ENCODE results near the gene MAP2K4. TPM values are rescaled to one million over a fixed set of nuclear protein-coding genes. Genes with fewer than 3 reads are reported as not detected.

The MAP2K4 gene
- total RNA-seq, 1 donor from 2014 or later = 37.5 TPM

DNA sequence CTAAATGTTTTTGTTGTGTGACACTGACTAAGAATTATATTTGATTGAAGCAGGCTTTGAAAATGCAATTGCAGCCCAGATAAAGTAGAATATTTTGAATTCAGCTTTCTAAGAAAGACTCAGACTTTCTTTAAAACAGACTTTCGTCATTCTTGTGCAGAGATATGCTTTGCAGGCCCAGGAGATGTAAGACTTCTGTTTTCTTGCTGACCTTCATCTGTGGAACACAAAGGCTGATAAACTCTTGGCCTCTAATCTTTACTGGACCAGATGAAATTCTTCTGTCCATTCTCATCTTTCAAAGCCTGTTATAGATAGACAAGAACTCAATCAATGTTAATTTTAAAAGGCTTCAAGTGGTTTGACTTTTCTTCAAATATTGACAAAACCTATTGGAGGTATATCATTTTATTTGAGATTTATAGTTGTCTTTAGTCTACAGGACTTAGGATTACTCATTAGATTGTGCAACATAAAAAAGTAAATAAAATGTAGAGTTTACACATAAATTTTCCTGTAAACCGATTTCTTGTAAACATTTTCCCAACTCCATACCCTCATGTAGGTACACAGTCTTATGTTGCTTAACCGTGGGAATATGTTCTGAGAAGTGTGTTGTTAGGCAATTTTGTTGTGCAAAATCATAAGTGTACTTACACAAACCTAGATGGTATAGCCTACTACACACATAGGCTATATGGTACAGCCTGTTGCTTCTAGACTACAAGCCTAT, 94.2 kb downstream of the MAP2K4 start:
- H3K27ac Mint-ChIP-seq (ENCODE audit: unreplicated experiment) = no peak overlapping the region
- no peaks in the 10 kb centered on the region for H3K9me3 Mint-ChIP-seq (ENCODE audit: unreplicated experiment)
- no peak overlapping the region for H2AFZ ChIP-seq (ENCODE audit: low read depth, low read length)
- TF ChIP-seq, protein P1, sequence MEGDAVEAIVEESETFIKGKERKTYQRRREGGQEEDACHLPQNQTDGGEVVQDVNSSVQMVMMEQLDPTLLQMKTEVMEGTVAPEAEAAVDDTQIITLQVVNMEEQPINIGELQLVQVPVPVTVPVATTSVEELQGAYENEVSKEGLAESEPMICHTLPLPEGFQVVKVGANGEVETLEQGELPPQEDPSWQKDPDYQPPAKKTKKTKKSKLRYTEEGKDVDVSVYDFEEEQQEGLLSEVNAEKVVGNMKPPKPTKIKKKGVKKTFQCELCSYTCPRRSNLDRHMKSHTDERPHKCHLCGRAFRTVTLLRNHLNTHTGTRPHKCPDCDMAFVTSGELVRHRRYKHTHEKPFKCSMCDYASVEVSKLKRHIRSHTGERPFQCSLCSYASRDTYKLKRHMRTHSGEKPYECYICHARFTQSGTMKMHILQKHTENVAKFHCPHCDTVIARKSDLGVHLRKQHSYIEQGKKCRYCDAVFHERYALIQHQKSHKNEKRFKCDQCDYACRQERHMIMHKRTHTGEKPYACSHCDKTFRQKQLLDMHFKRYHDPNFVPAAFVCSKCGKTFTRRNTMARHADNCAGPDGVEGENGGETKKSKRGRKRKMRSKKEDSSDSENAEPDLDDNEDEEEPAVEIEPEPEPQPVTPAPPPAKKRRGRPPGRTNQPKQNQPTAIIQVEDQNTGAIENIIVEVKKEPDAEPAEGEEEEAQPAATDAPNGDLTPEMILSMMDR (IDR thresholded peaks at IDR 0.05; ENCODE audit: insufficient read depth, low read depth, low read length) = no peak
- no peak for TF ChIP-seq EZH2 (IDR thresholded peaks at IDR 0.05; ENCODE audit: insufficient read depth, low read length)
- H3K9me3 ChIP-seq (ENCODE audit: insufficient read depth, low read depth, low read length) = no peaks in the 10 kb centered on the region
- no peak overlapping the region for H3K4me3 Mint-ChIP-seq (ENCODE audit: unreplicated experiment)
- no peaks in the 10 kb centered on the region for H3K4me1 Mint-ChIP-seq (ENCODE audit: low read depth, unreplicated experiment)
- no peak overlapping the region for H3K9ac ChIP-seq (ENCODE audit: low read length)
- DNase-seq (ENCODE audit: low read depth) (no peak), FAIRE-seq (no peak)
- H3K4me1 ChIP-seq (ENCODE audit: insufficient read depth, low read length) = no peaks in the 10 kb centered on the region
- no peaks in the 10 kb centered on the region for H3K27me3 Mint-ChIP-seq (ENCODE audit: low read depth, unreplicated experiment)
- H3K4me3 ChIP-seq (ENCODE audit: insufficient read depth, low read depth, low read length) = no peak overlapping the region
- no peak overlapping the region for H3K4me2 ChIP-seq (ENCODE audit: low read length)
- no peaks in the 10 kb centered on the region for H3K79me2 ChIP-seq (ENCODE audit: insufficient read depth, low read length)
- no peak overlapping the region for H3K27ac ChIP-seq (ENCODE audit: low read depth, low read length)
- H3K27me3 ChIP-seq (ENCODE audit: insufficient read depth, low read length) = no peaks in the 10 kb centered on the region
- no peaks in the 10 kb centered on the region for H4K20me1 ChIP-seq (ENCODE audit: insufficient read depth, low read length)
- peaks cover 10% of the 10 kb centered on the region for H3K36me3 ChIP-seq (ENCODE audit: insufficient read depth, low read length)
- peaks cover 20% of the 10 kb centered on the region for H3K36me3 Mint-ChIP-seq (ENCODE audit: low read depth, unreplicated experiment)

DNA sequence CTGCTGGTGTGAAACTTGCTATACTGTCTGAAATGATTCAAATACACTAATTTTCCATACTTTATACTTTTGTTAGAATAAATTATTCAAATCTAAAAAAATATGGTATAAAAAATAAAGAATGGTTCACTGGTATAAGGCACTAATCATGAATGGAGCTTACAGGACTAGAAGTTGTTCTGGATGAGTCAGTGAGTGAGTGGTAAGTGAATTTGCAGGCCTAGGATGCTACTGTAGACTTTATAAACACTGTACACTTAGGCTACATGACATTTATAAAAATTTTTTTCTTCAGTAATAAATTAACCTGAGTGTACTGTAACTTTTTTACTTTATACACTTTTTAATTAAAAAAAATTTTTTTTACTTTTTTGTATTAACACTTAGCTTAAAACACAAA, 95.5 kb downstream of the MAP2K4 start:
- Histone ChIP-seq H3K27ac (ENCODE audit: low read depth, low read length) (no peak overlapping the region), H2AFZ (ENCODE audit: low read depth, low read length) (no peak overlapping the region), H3K27me3 (ENCODE audit: insufficient read depth, low read length) (no peaks in the 10 kb centered on the region), H3K9me3 (ENCODE audit: insufficient read depth, low read depth, low read length) (no peaks in the 10 kb centered on the region), H3K4me3 (ENCODE audit: insufficient read depth, low read depth, low read length) (no peak overlapping the region), H3K4me1 (ENCODE audit: insufficient read depth, low read length) (no peaks in the 10 kb centered on the region), H3K79me2 (ENCODE audit: insufficient read depth, low read length) (no peaks in the 10 kb centered on the region), H4K20me1 (ENCODE audit: insufficient read depth, low read length) (no peaks in the 10 kb centered on the region), H3K4me2 (ENCODE audit: low read length) (no peak overlapping the region), H3K9ac (ENCODE audit: low read length) (no peak overlapping the region), H3K36me3 (ENCODE audit: insufficient read depth, low read length) (peaks cover 10% of the 10 kb centered on the region)
- Mint-ChIP-seq H3K4me3 (ENCODE audit: unreplicated experiment) (no peak overlapping the region), H3K4me1 (ENCODE audit: low read depth, unreplicated experiment) (no peaks in the 10 kb centered on the region), H3K27ac (ENCODE audit: unreplicated experiment) (no peak overlapping the region), H3K9me3 (ENCODE audit: unreplicated experiment) (no peaks in the 10 kb centered on the region), H3K36me3 (ENCODE audit: low read depth, unreplicated experiment) (peaks cover 20% of the 10 kb centered on the region), H3K27me3 (ENCODE audit: low read depth, unreplicated experiment) (no peaks in the 10 kb centered on the region)
- FAIRE-seq (no peak), DNase-seq (ENCODE audit: low read depth) (no peak)
- TF ChIP-seq, protein P1 (IDR thresholded peaks at IDR 0.05; ENCODE audit: insufficient read depth, low read depth, low read length) = no peak
- TF ChIP-seq EZH2 (IDR thresholded peaks at IDR 0.05; ENCODE audit: insufficient read depth, low read length) = no peak

DNA sequence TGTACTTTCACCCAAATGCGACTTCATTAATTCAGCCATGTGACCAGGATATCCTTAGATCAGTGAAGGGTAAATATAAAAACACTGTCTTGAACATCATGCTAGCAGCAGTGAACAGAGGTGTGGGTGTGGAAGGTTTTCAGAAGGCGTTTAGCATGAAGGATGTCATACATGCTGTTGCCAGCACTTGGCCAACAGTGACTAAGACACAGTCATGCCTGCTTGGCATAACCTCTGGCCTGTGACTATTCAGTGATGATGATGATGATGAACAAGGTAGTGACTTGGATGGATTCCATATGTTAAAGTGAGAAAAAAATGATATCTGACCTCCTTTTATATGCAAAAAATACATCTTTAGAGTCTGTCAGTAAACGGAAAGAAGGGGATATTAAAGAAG, 97.9 kb downstream of the MAP2K4 start:
- Histone ChIP-seq H3K4me1 (ENCODE audit: insufficient read depth, low read length) (no peaks in the 10 kb centered on the region), H3K79me2 (ENCODE audit: insufficient read depth, low read length) (no peaks in the 10 kb centered on the region), H3K27ac (ENCODE audit: low read depth, low read length) (no peak overlapping the region), H4K20me1 (ENCODE audit: insufficient read depth, low read length) (no peaks in the 10 kb centered on the region), H3K9ac (ENCODE audit: low read length) (no peak overlapping the region), H3K36me3 (ENCODE audit: insufficient read depth, low read length) (peaks cover 3% of the 10 kb centered on the region), H2AFZ (ENCODE audit: low read depth, low read length) (no peak overlapping the region), H3K4me3 (ENCODE audit: insufficient read depth, low read depth, low read length) (no peak overlapping the region), H3K9me3 (ENCODE audit: insufficient read depth, low read depth, low read length) (no peaks in the 10 kb centered on the region), H3K27me3 (ENCODE audit: insufficient read depth, low read length) (no peaks in the 10 kb centered on the region), H3K4me2 (ENCODE audit: low read length) (no peak overlapping the region)
- Mint-ChIP-seq H3K27ac (ENCODE audit: unreplicated experiment) (no peak overlapping the region), H3K27me3 (ENCODE audit: low read depth, unreplicated experiment) (no peaks in the 10 kb centered on the region), H3K4me3 (ENCODE audit: unreplicated experiment) (no peak overlapping the region), H3K4me1 (ENCODE audit: low read depth, unreplicated experiment) (peaks cover 4% of the 10 kb centered on the region), H3K36me3 (ENCODE audit: low read depth, unreplicated experiment) (peaks cover 11% of the 10 kb centered on the region), H3K9me3 (ENCODE audit: unreplicated experiment) (no peaks in the 10 kb centered on the region)
- DNase-seq (ENCODE audit: low read depth) = no peak
- FAIRE-seq = no peak
- no peak for TF ChIP-seq EZH2 (IDR thresholded peaks at IDR 0.05; ENCODE audit: insufficient read depth, low read length)
- TF ChIP-seq, protein P1 (IDR thresholded peaks at IDR 0.05; ENCODE audit: insufficient read depth, low read depth, low read length) = no peak

Data from astrocyte (in vitro differentiated cells and primary cell).